Ishikawa (cell line): Measurements from ENCODE around the gene RTN4RL1.

Source experiments
- CEBPB ChIP-seq: IDR thresholded peaks from 2 replicates; pipeline ENCODE4 v1.6.1; 2012
- CREB1 ChIP-seq: IDR thresholded peaks from 2 replicates; pipeline ENCODE4 v1.6.1; 2012; ENCODE audit warnings: low read depth
- EGR1 ChIP-seq: IDR thresholded peaks from 2 replicates; pipeline ENCODE4 v1.6.1; 2012
- EP300 ChIP-seq: IDR thresholded peaks from 2 replicates; pipeline ENCODE4 v1.6.1; 2012; ENCODE audit warnings: borderline replicate concordance
- FOXM1 ChIP-seq: IDR thresholded peaks from 2 replicates; pipeline ENCODE4 v1.6.1; 2012; ENCODE audit warnings: low read depth, borderline replicate concordance
- RAD21 ChIP-seq: IDR thresholded peaks from 2 replicates; pipeline ENCODE4 v1.6.1; 2012; ENCODE audit warnings: low read depth
- REST ChIP-seq: IDR thresholded peaks from 2 replicates; pipeline ENCODE4 v1.6.1; 2012; ENCODE audit warnings: low read depth, mild to moderate bottlenecking
- TAF1 ChIP-seq: IDR thresholded peaks from 2 replicates; pipeline ENCODE4 v1.6.1; 2012; ENCODE audit warnings: low read depth, mild to moderate bottlenecking
- TCF12 ChIP-seq: IDR thresholded peaks from 2 replicates; pipeline ENCODE4 v1.6.1; 2012; ENCODE audit warnings: low read depth
- USF1 ChIP-seq: IDR thresholded peaks from 2 replicates; pipeline ENCODE4 v1.6.1; 2012
- YY1 ChIP-seq: IDR thresholded peaks from 2 replicates; pipeline ENCODE4 v1.6.1; 2012; ENCODE audit warnings: low read depth
- TF ChIP-seq, protein P1 (sequence below): IDR thresholded peaks from 2 replicates; pipeline ENCODE4 v1.6.1; 2012

DNA sequence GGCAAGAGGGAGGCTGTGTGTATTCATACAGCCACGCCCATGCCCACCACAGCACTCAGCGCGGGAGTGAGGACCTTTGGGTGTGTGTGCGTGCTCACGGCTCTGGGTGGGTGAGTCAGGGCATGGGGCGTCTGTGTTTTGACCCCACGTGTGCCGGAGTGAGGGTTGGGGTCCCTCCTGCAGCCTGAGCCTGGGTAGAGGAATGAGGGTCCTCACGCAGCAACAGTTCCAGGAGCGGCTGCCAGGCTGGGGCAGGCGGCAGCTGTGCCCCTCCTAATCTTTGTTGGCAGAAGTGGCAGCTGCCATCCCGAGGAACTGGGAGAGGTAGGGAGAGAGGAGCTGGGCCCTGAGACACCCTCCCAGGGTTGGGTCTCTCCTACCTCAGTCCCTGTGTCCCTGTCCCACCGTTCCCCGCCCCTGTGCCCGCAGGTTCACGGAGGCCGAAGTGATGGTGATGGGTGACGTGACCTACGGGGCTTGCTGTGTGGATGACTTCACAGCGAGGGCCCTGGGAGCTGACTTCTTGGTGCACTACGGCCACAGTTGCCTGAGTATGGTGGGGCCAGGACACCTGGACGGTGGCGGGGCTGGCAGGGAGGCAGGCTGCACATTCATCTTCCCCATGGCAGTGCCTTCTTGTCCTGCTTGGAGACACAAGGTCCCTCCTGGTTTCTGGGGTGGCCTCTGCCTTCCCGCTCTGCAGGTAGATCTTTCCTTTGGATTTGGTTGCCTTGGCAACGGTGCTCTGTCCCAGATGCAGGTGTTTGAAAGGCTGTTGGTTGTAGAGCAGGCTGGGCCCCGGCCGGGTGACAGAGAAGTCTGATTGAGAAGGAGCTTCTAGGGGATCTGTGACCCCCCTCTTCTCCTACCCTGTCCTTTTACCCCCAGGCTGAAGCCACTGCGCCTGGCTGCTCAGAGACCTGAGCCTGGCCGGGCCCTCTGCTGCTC is 10.7 kb upstream of the RTN4RL1 start:
- TF ChIP-seq FOXM1 = no peak
- no peak for TF ChIP-seq TCF12
- TF ChIP-seq CEBPB = no peak
- TF ChIP-seq REST = no peak
- no peak for TF ChIP-seq EGR1
- no peak for TF ChIP-seq EP300
- no peak for TF ChIP-seq RAD21
- TF ChIP-seq, protein P1, sequence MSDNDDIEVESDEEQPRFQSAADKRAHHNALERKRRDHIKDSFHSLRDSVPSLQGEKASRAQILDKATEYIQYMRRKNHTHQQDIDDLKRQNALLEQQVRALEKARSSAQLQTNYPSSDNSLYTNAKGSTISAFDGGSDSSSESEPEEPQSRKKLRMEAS = no peak
- TF ChIP-seq CREB1 = no peak
- no peak for TF ChIP-seq YY1
- no peak for TF ChIP-seq TAF1
- no peak for TF ChIP-seq USF1
